8988T (cell line): ENCODE results near the gene MGA.

Source experiments
- DNase-seq: peaks from one replicate; pipeline ENCODE4 v3.0.0; 2011

The MGA gene

DNA sequence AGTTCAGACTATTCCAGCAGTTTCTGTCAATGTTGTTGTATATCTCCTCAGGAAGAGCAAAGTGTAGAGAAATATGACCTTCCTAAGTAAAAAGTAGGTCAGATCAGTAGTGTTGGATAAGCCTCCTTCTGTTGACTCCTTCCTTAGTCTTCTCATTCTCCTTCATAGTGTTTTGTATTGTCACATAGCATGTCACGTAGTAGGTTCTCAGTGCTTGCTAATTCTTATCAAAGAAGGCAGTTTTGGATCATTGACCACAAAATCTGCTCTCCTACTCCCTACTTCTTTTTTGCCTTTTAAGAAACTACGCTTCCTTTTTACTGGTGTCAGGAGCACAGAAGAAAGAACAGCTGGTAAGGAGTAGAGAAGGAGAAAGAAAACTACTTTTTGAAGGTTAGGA lies 1.0 kb upstream of the MGA start:
- DNase-seq: no peak

DNA sequence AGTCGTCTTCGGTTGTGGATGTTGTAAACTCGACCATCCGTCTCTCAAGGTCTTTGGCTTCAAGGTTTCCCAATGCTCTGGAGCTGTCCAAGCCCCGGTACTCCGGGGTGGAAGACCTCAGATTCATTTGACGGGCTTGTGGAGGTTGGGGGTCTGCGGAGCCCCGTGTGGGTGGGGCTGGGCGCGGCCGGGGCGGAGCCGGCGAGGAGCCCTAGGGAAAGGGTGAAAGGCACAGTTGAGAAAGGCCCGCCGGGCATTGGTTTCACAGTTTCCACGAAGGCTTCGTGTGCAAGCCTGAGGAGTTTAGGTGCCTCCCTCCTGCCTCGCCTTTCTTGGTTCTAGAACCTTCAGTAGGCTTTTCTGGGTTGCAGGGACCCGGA lies 360 bp upstream of the MGA start:
- no peak for DNase-seq

DNA sequence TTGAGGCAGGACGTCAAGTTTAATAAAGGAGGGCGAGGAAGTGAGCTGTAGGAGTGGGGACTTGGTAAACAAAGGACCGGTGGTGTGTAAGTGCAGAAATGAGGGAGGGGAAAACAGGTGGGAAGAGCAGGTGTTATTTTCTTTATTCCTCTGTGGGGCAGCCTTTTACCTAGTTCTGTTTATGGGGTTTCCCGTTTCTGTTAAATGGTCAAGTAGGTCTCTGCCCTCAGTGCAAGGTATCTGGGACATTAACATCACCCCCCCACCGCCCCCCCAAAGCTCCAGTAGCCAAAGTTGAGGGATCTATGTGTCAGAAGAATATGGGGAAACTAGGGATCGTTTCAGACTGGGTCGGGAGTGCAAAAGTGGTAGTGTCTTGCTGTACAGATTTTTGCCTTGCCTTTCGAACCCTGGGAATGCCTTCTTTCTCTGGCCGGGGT lies 893 bp downstream of the MGA start:
- no peak for DNase-seq

DNA sequence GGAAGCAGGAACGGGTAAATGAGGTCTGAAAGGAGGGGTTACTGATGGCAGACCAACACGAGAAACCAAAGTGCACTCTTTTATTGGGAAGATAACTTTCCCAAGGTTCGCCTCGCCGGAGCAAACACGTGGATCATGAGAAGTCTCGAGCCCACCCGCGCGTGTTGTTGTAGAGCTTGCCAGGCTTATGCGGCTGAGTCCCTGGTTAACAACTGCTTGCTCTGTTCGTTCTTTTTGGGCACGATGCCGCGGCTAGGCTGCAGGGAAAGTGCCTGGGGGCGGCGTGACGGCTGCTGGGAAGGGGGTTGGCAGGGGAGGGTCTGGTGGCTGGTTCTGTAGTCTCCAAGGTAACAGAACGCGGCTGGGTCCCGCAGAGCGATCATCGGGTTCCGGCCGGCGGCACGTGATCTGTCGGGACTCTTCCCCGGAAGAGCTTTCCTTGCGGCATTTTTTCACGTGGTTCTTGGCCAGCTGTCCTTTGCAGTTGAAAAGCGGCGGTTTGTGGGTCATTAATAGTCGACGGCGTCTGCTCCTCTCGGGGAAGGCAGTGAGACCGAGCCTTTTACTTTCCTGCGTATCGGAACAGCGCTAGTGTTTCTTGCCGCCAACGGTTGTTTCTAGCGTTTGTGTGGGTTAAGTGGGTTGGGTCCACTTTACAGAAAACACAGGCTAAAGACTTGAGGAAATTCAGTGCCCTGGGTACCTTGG lies 1.5 kb downstream of the MGA start:
- no peak for DNase-seq

DNA sequence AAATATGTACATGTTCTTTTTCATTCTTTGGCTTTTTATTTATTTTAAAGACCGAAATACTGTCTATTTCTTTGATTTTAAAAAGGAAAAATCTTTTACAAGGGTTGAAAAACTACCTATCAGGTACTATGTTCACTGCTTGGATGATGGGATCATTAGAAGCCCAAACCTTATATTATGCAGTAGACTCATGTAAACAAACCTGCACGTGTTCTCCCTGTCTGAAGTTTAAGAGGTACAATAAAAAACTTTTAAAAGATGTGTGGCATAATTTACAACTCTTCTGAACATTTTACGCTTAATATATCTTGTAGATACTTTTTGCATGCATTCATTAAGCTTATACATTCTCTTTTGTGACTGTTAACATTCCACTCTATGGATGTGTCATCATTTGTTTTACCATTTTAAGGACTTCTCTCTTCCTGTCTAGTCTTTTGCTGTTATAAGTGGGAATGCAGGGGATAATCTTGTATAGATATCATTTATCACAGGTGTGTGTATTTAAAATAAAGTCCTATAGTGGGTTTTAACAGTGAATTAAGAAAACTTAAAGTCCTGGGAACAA lies 6.2 kb downstream of the MGA start:
- DNase-seq: no peak

DNA sequence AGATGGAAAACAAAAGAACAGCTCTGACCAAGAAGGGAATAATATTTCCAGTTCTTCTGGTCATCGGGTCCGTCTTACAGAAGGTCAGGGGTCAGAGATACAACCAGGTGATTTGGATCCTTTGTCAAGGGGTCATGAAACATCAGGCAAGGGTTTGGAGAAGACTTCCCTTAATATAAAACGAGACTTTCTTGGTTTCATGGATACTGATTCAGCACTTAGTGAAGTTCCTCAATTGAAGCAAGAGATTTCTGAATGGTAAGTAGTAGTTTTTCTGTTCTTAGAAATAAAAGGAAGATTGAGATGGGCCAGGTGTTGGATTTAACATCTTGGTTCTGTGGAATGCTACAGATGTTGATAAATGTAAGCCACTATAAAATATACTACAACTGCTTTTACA lies 9.5 kb downstream of the MGA start:
- no peak for DNase-seq

DNA sequence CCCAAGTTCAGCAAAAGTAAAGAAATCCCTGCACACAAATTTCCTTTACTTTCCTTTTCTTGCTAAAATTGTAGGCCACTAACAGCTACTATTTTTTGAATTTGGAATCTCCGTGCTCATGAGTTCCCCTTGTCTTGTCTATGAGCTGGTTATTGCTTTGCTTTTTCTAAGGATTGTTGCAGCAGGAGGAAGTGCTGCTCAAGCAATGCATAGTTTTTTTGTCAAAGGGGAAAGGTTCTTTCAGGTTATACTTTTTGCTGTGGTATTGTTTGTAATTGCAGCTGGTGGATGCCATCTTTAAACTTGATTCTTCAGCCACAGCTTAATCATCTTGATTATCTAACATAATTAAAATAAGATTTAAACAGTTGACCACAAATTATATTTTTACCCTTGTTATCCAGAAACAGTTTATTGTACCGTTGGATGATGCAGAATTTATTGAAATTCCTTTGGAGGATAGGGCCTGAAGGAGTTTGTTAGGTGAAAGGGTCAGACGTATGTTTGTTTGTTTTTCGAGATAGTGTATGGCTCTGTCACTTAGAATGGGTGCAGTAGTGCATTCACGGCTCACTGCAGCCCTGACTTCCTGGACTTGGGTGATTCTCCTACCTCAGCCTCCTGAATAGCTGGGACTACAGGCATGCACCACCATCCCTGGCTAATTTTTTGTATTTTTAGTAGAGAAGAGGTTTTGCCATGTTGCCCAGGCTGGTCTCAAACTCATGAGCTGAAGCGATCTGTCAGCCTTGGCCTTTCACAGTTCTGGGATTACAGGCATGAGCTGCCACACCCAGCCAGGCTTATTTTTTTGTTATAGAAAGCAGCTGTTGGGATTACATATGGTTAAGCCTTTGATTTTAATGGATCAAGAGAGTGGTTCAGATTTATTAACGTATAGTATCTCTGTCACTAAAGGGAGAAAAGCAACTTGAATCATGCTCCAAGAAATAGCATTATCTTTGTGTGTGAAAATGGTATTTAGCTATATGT lies 11.7 kb downstream of the MGA start:
- no peak for DNase-seq

DNA sequence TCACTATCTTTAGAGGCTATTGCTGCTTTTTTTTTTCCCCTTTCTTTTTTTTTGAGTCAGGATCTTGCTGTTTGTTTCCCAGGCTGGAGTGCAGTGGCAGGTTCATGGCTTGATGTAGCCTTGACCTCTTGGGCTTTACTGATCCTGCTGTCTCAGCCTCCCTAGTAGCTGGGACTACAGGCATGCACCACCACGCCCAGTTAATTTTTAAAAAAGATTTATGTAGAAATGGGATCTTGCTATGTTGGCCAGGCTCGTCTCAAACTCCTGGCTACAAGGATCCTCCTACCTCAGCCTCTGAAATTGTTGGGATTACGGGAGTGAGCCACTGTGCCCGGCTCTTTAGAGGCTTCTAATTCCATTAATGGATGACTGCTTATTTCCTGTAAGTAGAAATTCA lies 15.1 kb downstream of the MGA start:
- no peak for DNase-seq

DNA sequence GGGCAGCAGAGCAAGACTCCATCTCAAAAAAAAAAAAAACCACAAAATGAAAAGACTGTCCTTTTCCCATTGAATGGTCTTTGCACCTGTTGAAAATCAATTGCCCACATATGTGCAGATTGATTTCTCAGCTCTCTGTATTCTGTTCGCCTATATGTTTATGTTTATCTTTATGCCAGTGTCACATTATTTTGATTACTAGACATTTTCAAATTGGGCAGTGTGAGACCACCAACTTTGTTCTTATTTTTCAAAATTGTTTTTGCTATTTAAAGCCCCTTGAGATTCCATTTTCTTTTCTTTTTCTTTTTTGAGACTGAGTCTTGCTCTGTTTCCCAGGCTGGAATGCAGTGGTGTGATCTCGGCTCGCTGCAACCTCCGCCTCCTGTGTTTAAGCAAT lies 18.5 kb downstream of the MGA start:
- DNase-seq: no peak

DNA sequence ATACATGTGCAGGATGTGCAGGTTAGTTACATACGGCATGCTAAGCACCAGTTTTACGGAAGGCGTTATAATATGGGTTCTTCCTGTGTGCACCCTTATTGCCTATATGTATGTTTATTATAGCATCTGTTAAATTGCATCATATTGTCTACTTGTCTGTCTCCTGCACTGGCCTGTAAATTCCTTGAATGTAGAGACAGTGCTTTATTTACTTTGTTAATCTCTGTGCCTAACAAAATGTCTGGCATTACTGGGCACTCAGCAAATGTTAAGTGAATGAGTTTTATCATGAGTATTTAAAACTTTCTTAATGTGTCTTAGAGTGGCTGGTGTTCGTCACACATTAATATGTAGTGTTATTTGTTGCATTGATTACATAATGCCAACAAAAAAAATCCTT lies 23.8 kb downstream of the MGA start:
- no peak for DNase-seq

DNA sequence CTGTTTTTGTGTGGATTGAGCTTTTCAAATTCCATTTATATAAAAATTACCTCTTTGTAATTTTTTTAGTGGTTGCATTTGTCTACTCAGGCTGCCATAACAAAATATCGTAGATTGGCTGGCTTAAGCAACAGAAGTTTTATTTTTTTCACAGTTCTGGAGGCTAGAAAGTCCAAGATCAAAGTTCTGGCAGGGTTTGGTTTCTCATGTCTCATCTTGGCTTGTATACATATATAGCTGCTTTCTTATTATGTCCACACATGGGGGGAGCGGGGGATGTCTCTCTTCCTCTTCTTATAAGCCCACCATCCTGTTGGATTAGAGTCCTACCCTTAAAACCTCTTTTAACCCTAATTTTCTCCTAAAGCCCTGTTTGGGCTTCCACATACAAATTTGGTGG lies 28.5 kb downstream of the MGA start:
- DNase-seq: no peak

DNA sequence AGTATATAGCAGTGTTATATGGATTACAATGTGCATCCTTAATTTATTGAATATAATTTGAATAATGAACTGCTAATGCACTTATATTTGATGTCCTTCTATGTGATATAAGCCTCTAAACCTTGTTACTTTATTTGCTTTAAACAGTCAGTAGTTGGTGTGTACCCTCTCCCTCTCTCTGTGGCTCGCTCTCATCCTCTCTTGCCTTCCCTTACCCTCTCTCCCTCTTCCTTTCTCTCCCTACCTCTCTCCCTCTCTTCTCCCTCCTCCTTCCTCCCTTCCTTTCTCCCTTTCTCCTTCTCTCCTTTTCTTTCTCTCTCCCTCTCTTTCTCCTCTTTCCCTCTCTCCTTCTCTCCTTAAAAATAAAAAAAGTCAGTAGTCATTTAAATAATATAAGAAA lies 28.9 kb downstream of the MGA start:
- DNase-seq: no peak

DNA sequence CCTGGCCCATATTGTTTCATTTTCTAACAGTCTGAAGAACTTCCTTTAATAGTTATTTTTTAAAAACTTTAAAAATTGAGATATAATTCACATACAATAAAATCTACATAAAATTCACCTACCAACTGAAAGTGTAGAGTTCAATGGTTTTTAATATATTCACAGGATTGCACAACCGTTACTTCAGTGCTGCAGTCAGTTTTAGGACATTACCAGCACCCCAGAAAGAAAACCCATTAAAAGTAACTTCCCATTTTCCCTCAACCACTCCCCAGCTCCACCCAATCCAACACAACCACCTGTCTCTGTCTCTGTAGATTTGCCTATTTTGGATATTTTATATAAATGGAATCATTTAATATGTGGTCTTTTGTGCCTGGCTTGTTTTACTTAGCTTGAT lies 29.6 kb downstream of the MGA start:
- DNase-seq: no peak

DNA sequence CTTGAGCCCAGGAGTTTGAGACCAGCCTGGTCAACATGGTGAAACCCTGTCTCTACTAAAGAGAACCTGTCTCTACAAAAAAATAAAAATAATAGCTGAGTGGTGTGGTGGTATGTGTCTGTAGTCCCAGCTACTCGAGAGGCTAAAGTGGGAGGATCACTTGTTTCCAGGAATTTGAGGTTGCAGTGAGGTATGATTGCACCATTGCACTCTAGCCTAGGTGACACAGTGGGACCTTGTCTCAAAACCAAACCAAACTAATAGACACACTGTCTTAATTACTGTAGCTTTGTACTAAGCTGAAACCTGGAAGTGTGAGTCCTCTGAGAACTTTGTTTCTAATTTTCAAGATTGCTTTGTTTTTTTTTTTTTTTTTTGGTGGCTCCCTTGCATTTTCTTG lies 30.4 kb downstream of the MGA start:
- DNase-seq: no peak

DNA sequence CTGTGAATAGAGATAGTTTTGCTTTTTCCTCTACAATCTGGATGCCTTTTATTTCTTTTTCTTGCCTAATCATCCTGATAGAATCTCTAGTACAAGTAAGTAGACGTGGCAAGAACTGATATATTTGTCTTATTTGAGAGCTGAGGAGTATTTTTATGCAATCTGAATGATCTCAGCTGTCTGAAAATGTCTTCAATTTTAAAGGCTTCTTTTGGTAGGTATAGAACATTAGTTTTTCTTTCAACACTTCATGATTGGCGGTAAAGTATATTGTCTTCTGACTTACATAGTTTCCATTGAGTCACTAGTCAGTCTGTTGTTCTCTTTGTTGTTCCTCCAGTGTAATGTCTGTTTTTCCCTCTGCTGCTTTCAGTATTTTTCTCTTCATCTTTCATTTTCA lies 31.3 kb downstream of the MGA start:
- DNase-seq: no peak

DNA sequence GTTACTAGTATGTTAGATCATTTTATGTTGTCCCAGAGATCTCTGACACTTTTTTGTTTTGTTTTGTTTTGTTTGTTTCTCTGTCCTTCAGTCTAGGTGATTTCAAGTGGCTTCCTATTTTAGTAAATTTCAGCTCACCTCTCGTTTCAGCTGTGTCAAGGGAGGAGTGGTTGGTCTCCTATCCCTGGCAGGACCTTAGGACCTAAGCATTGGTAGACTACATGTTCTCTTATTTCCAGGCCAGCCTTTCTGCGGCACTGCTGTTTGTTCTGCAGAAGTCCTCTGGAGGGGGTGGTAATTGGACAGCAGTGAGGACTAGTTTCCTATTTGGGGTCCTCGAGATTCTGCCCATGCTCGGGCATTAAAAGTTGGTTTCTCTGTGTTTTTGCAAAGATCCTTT lies 31.8 kb downstream of the MGA start:
- no peak for DNase-seq

DNA sequence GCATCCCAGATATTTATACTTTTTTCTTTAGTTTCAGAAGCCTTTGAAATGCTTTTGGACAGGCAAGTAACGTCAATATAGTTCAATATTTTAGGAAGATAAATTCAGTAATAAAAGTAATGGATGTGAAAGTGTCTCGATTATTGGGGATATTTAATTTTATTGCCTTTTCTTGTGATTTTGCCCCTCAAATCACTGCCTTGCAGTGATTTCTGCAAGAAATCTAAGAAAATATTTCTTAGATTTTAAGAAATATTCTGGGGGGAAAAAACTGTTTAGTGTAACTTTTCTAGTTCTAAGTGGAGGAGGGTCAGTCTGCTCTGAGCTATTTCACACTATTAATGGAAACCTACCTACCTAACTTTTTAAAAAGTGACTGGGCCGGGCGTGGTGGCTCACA lies 33.6 kb downstream of the MGA start:
- DNase-seq: no peak

DNA sequence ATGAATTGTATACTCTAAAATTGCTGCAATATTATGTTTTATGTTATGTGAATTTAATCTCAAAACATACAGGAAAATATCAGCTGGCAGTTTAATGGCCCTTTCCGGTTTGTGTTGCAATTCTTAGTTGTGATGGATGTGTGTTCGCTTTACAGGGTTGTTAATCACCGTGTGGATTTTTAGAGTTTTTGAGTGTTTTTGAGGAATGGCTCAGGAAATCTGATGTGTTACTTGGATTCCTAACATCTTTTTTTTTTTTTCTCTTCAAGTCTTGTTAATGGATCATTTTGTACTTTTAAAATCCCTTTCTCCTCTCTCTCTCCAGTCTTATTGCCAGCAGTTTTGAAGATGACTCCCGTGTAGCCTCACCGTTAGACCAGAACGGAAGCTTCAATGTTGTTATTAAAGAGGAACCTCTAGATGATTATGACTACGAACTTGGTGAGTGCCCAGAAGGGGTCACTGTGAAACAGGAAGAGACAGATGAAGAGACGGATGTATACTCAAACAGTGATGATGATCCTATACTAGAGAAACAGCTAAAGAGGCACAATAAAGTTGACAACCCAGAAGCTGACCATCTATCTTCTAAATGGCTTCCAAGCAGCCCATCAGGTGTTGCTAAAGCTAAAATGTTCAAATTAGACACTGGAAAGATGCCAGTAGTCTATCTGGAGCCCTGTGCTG lies 35.7 kb downstream of the MGA start:
- DNase-seq: no peak

DNA sequence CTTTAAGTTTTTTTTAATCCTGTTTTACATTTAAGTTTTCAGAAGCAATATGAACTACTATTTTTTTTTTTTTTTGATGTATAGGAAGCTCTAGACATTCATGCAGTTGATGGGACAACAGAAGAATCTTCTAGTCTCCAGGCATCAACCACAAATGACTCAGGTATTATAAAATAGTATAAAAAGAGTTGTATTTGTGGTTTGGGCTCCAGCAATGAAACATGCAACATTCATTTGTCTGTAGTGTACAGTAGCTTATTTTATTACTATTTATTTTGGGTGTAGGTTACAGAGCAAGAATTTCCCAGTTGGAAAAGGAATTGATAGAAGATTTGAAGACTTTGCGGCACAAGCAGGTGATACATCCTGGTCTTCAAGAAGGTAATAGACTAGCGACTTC lies 38.6 kb downstream of the MGA start:
- DNase-seq: no peak

DNA sequence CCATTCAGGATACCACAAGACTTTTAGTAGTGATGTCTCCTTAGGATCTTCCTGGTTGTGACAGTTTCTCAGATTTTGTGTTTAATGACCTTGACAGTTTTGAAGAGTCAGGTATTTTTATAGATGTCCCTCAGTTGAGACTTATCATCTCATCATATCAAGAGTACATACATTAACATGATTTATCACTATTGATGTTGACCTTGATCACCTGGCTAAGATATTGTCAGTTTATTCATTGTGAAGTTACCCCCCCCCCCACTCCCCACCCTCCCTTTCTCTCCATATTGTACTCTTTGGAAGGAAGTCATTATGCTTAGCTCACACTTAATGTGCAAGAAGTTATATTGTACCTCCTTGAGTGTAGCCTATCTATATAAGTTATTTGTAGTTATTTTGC lies 42.9 kb downstream of the MGA start:
- DNase-seq: no peak

DNA sequence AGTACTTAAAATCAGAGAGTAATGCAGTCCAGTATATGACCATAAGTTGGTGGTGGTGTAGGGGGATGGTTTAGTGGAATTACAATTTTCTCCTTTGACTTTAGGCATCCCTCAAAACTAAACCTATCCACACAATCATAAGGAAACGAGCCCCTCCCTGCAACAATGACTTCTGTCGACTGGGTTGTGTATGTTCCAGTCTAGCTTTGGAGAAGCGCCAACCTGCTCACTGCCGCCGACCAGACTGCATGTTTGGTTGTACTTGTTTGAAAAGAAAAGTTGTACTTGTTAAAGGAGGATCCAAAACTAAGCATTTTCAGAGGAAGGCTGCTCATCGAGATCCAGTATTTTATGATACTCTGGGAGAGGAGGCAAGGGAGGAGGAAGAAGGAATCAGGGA lies 52.8 kb downstream of the MGA start:
- DNase-seq: no peak

DNA sequence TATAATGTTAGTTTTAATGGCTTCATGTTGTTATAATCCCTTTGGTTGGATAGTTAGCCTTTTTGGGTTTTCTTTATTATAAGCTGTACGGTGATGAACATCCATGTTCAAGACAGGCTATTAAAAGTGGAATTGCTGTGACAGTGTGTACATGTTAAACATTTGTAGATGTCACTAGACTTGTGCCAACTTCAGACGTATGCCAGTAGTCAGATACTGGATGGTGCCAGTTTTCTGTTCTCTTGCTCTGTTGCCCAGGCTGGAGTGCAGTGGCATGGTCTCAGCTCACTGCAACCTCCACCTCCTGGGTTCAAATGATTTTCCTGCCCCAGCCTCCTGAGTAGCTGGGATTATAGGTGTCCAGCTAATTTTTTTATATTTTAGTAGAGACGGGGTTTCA lies 54.1 kb downstream of the MGA start:
- DNase-seq: no peak

DNA sequence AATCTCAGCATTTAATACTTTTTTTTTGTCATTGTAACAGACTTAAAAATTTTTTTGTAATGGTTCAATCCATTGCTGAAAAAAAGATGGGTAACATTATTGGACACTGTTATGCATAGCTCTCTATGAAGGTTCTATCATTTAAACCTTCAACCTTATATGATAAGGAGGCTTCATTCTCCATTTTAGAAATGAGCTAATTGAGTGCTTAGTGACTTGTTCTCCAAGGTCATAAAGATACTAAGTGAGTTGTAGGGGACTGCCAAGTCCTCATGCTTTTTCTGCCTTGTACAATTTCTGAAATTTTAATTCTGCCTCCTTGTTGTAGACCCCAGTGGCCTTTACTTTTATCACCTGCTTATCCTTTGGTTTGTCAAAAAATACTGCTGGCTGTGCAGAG lies 56.7 kb downstream of the MGA start:
- no peak for DNase-seq

DNA sequence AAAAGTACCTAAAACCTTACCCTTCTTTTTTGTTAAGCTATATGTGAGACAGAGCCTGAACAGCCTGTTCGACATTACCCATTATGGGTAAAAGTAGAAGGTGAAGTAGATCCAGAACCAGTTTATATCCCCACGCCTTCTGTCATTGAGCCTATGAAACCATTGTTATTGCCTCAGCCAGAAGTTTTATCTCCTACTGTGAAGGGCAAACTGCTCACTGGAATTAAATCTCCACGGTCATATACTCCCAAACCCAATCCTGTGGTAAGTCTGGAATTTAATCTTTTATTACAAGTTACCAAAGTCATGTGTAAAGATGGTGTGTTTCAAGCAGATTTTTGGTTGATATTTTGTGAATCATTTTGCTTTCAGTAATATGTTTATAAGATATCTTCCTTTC lies 66.9 kb downstream of the MGA start:
- no peak for DNase-seq
